SK-N-MC (cell line): ENCODE measurements around the gene ENTPD6.

Experiments
- FOXP2 ChIP-seq: optimal IDR thresholded peaks from 2 replicates; pipeline ENCODE3; 2011; ENCODE audit warnings: mild to moderate bottlenecking, moderate library complexity; ENCODE audit not compliant: insufficient read depth; ENCODE audit errors: extremely low read length, control extremely low read depth
- POLR2AphosphoS5 ChIP-seq: IDR thresholded peaks from 2 replicates; pipeline ENCODE4 v1.6.1; 2012; ENCODE audit warnings: mild to moderate bottlenecking, low read depth, low read length, borderline replicate concordance

- TF ChIP-seq POLR2AphosphoS5 = no peak
- no peak for TF ChIP-seq FOXP2
These were observed 28.5 kb downstream of the ENTPD6 start for GRCh38 chr20:25223765-25224720.
